WERI-Rb-1 (cell line): ENCODE results near the gene DENND1A.
A peak's percentile ranks its signal among the peaks of the same experiment; 100 is the strongest.

ENCODE experiments used
- DNase-seq: peaks from one replicate; pipeline ENCODE4 v3.0.0-alpha.2; 2020
- H3K27ac ChIP-seq: fragments of 250-450 bp; sonication (Bioruptor Pico); 2 replicates; pipeline ENCODE4 v1.5.1; 2020; ENCODE audit warnings: mild to moderate bottlenecking, moderate library complexity
- H3K27me3 ChIP-seq: fragments of 250-450 bp; sonication (Bioruptor Pico); 2 replicates; pipeline ENCODE4 v1.5.1; 2021; ENCODE audit warnings: mild to moderate bottlenecking, low read depth, moderate library complexity; ENCODE audit not compliant: insufficient read depth, severe bottlenecking
- H3K36me3 ChIP-seq: fragments of 250-450 bp; sonication (Bioruptor Pico); 2 replicates; pipeline ENCODE4 v1.5.1; 2020; ENCODE audit warnings: mild to moderate bottlenecking, moderate library complexity
- H3K4me3 ChIP-seq: 2 replicates; pipeline ENCODE4 v1.5.1; 2011; ENCODE audit warnings: low read depth, mild to moderate bottlenecking, control low read depth, low read length
- H3K9me3 ChIP-seq: fragments of 250-450 bp; sonication (Bioruptor Pico); 2 replicates; pipeline ENCODE4 v1.5.1; 2021; ENCODE audit warnings: mild to moderate bottlenecking, moderate library complexity; ENCODE audit not compliant: severe bottlenecking
- TF ChIP-seq, protein P1 (sequence below): IDR thresholded peaks from 2 replicates; pipeline ENCODE4 v1.5.1; 2011; ENCODE audit warnings: low read depth, mild to moderate bottlenecking, control low read depth, inconsistent platforms, low read length

DENND1A gene

DNA sequence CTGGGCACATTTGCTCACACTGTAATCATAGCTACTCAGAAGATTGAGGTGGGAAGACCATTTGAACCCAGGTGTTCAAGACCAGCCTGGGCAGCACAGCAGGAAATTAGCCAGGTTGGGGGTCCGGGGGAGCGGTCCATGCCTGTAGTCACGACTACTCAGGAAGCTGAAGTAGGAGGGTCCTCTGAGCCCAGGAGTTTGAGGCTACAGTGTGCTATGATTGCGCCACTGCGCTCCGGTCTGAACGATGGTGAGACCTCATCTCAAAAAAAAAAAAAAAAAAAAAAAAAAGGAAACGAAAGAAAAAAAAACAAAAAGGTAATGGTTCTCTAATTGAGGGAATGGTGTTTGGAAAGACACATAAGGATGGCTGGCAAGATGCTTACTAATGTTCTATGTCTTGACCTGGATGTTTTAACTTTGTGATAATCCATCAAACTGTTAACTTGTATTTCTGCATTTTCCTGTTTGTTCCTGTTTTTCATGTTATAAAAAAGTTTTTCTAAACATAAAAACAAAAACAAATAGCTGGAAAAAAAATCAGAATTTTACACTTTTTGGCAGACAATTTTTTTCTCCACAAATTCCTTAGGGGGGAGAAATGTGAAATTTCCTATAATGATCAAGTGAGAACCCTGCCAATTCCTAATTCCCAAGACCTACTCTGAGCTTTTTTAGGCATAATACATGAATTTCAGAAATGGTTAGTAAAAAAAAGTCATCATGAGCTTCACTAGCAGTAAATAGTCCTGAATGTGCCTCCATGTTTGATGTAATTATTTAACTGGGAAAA lies 96.9 kb downstream of the DENND1A start:
- no peak overlapping the region for H3K4me3 ChIP-seq
- no peaks in the 10 kb centered on the region for H3K36me3 ChIP-seq
- peaks cover 9% of the 10 kb centered on the region for H3K9me3 ChIP-seq
- no peak overlapping the region for H3K27ac ChIP-seq
- TF ChIP-seq, protein P1, sequence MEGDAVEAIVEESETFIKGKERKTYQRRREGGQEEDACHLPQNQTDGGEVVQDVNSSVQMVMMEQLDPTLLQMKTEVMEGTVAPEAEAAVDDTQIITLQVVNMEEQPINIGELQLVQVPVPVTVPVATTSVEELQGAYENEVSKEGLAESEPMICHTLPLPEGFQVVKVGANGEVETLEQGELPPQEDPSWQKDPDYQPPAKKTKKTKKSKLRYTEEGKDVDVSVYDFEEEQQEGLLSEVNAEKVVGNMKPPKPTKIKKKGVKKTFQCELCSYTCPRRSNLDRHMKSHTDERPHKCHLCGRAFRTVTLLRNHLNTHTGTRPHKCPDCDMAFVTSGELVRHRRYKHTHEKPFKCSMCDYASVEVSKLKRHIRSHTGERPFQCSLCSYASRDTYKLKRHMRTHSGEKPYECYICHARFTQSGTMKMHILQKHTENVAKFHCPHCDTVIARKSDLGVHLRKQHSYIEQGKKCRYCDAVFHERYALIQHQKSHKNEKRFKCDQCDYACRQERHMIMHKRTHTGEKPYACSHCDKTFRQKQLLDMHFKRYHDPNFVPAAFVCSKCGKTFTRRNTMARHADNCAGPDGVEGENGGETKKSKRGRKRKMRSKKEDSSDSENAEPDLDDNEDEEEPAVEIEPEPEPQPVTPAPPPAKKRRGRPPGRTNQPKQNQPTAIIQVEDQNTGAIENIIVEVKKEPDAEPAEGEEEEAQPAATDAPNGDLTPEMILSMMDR: no peak
- DNase-seq: no peak
- no peaks in the 10 kb centered on the region for H3K27me3 ChIP-seq

DNA sequence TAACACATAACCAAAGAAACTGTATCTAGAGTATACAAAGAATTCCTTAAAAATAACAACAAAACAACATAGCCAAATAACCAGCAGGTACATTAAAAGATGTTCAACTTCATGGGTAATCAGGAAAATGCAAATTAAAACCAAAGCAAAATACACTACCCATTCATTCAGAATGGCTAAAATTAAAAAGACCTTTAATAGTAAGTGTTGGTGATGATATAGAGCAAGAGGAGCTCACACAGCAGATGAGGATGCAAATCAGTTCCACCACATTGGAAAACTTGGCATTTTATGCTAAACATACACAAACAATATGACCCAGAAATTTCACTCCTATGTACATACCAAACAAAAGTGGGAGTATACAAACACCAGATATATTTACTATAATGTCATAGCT lies 97.8 kb downstream of the DENND1A start:
- no peak for DNase-seq
- peaks cover 9% of the 10 kb centered on the region for H3K9me3 ChIP-seq
- no peaks in the 10 kb centered on the region for H3K27me3 ChIP-seq
- TF ChIP-seq, protein P1: no peak
- H3K4me3 ChIP-seq: no peak overlapping the region
- H3K27ac ChIP-seq: no peak overlapping the region
- no peaks in the 10 kb centered on the region for H3K36me3 ChIP-seq

GRCh38 chr9:123828449-123828848 lies 101.5 kb downstream of the DENND1A start:
- Histone ChIP-seq H3K27me3 (no peaks in the 10 kb centered on the region), H3K9me3 (peaks cover 9% of the 10 kb centered on the region), H3K27ac (no peak overlapping the region), H3K36me3 (no peaks in the 10 kb centered on the region), H3K4me3 (no peak overlapping the region)
- TF ChIP-seq, protein P1: no peak
- DNase-seq: no peak

- no peaks in the 10 kb centered on the region for H3K27me3 ChIP-seq
- TF ChIP-seq, protein P1: 0 out of 2 replicates have a peak, but pooled peaks have one; percentile 9
- H3K36me3 ChIP-seq: no peaks in the 10 kb centered on the region
- DNase-seq: no peak
- H3K9me3 ChIP-seq: peaks cover 9% of the 10 kb centered on the region
- no peak overlapping the region for H3K27ac ChIP-seq
- no peak overlapping the region for H3K4me3 ChIP-seq
Measured at GRCh38 chr9:123825342-123826060, 104.4 kb downstream of the DENND1A start.

GRCh38 chr9:123823194-123823947 lies 106.6 kb downstream of the DENND1A start:
- Histone ChIP-seq H3K9me3 (peaks cover 2% of the 10 kb centered on the region), H3K36me3 (no peaks in the 10 kb centered on the region), H3K4me3 (no peak overlapping the region), H3K27me3 (no peaks in the 10 kb centered on the region), H3K27ac (no peak overlapping the region)
- DNase-seq: no peak
- TF ChIP-seq, protein P1: no peak
